KMS-11 (cell line): ENCODE measurements around the gene IFNGR2.

ENCODE experiments used
- H2AFZ ChIP-seq: fragments of 200-600 bp; sonication (generic); 2 replicates; pipeline ENCODE4 v1.6.1; 2016; ENCODE audit warnings: antibody characterized with exemption, mixed run types, low read depth
- H3K27ac ChIP-seq: fragments of 200-600 bp; sonication (generic); 2 replicates; pipeline ENCODE4 v1.6.1; 2016; ENCODE audit warnings: mild to moderate bottlenecking, mixed run types
- H3K27me3 ChIP-seq: fragments of 200-600 bp; sonication (generic); 2 replicates; pipeline ENCODE4 v1.6.1; 2017; ENCODE audit warnings: mild to moderate bottlenecking, low read depth, mixed run types, moderate library complexity; ENCODE audit not compliant: insufficient read depth
- H3K36me3 ChIP-seq: fragments of 200-600 bp; sonication (generic); 2 replicates; pipeline ENCODE4 v1.6.1; 2017; ENCODE audit warnings: mild to moderate bottlenecking, mixed run types; ENCODE audit not compliant: insufficient read depth
- H3K4me1 ChIP-seq: fragments of 200-600 bp; sonication (generic); 2 replicates; pipeline ENCODE4 v1.6.1; 2016; ENCODE audit warnings: mild to moderate bottlenecking, low read depth, mixed run types; ENCODE audit not compliant: poor library complexity, severe bottlenecking
- H3K4me2 ChIP-seq: fragments of 200-600 bp; sonication (generic); 2 replicates; pipeline ENCODE4 v1.7.0; 2016; ENCODE audit warnings: mild to moderate bottlenecking, mixed run types
- H3K4me3 ChIP-seq: fragments of 200-600 bp; sonication (generic); IDR thresholded peaks from 2 replicates; pipeline ENCODE4 v1.6.1; 2017; ENCODE audit warnings: low read depth, low read length, mixed read lengths; ENCODE audit not compliant: insufficient read depth
- H3K79me2 ChIP-seq: fragments of 200-600 bp; sonication (generic); 2 replicates; pipeline ENCODE4 v1.6.1; 2016; ENCODE audit warnings: low read depth, mixed run types; ENCODE audit not compliant: insufficient read depth
- H3K9ac ChIP-seq: fragments of 200-600 bp; sonication (generic); 2 replicates; pipeline ENCODE4 v1.6.1; 2016; ENCODE audit warnings: mild to moderate bottlenecking, mixed run types
- H4K20me1 ChIP-seq: fragments of 200-600 bp; sonication (generic); 2 replicates; pipeline ENCODE4 v1.6.1; 2016; ENCODE audit warnings: mild to moderate bottlenecking, mixed run types; ENCODE audit not compliant: insufficient read depth
- TF ChIP-seq, protein P1 (sequence below): fragments of 200-600 bp; sonication (generic); conservative IDR thresholded peaks from 2 replicates; pipeline ENCODE4 v1.6.1; 2017; ENCODE audit warnings: low read depth, mild to moderate bottlenecking, antibody characterized with exemption, low read length, moderate library complexity, mixed read lengths

Gene IFNGR2

GRCh38 chr21:33388188-33388587 lies 15.0 kb upstream of the IFNGR2 start:
- Histone ChIP-seq H4K20me1 (no peaks in the 10 kb centered on the region), H3K79me2 (no peaks in the 10 kb centered on the region), H3K27ac (no peak overlapping the region), H3K27me3 (peaks cover 2% of the 10 kb centered on the region; the same call in 1 of the 2 replicates), H3K4me2 (no peak overlapping the region), H3K4me3 (no peak overlapping the region), H3K36me3 (no peaks in the 10 kb centered on the region), H3K4me1 (peaks cover 15% of the 10 kb centered on the region), H2AFZ (no peak overlapping the region), H3K9ac (no peak overlapping the region)
- TF ChIP-seq, protein P1, sequence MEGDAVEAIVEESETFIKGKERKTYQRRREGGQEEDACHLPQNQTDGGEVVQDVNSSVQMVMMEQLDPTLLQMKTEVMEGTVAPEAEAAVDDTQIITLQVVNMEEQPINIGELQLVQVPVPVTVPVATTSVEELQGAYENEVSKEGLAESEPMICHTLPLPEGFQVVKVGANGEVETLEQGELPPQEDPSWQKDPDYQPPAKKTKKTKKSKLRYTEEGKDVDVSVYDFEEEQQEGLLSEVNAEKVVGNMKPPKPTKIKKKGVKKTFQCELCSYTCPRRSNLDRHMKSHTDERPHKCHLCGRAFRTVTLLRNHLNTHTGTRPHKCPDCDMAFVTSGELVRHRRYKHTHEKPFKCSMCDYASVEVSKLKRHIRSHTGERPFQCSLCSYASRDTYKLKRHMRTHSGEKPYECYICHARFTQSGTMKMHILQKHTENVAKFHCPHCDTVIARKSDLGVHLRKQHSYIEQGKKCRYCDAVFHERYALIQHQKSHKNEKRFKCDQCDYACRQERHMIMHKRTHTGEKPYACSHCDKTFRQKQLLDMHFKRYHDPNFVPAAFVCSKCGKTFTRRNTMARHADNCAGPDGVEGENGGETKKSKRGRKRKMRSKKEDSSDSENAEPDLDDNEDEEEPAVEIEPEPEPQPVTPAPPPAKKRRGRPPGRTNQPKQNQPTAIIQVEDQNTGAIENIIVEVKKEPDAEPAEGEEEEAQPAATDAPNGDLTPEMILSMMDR, result no peak

DNA sequence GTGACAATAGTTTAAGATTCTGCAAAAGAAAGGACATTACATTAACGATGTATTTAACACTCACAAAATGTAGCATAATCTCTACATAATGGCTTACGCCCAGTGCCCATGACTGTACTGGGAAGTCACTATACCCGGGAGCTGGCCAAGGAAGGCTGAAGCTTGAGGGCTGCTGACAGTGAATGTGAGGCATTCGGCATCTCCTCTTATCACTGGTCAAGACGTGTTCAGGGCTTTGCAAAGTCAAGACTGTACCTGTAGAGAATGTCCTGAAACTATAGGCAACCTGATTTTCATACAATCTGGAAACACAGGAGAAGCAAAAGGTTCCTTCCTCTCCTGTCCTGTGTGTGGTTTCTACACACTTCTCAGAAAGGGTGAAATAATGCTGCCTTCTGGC lies 12.7 kb upstream of the IFNGR2 start:
- Histone ChIP-seq H3K4me1 (peaks cover 21% of the 10 kb centered on the region), H3K36me3 (no peaks in the 10 kb centered on the region), H3K4me3 (no peak overlapping the region), H3K27me3 (peaks cover 6% of the 10 kb centered on the region; the same call in 1 of the 2 replicates), H3K9ac (no peak overlapping the region), H2AFZ (no peak overlapping the region), H3K27ac (no peak overlapping the region), H3K4me2 (no peak overlapping the region), H3K79me2 (no peaks in the 10 kb centered on the region), H4K20me1 (no peaks in the 10 kb centered on the region)
- TF ChIP-seq, protein P1, result no peak

- TF ChIP-seq, protein P1, result no peak
- Histone ChIP-seq H2AFZ (no peak overlapping the region), H3K4me2 (no peak overlapping the region), H3K4me3 (no peak overlapping the region), H3K4me1 (peaks cover 28% of the 10 kb centered on the region), H3K79me2 (no peaks in the 10 kb centered on the region), H3K9ac (no peak overlapping the region), H3K27me3 (peaks cover 6% of the 10 kb centered on the region; the same call in 1 of the 2 replicates), H4K20me1 (no peaks in the 10 kb centered on the region), H3K27ac (no peak overlapping the region), H3K36me3 (no peaks in the 10 kb centered on the region)
Measured at GRCh38 chr21:33391656-33392055, 11.6 kb upstream of the IFNGR2 start.

DNA sequence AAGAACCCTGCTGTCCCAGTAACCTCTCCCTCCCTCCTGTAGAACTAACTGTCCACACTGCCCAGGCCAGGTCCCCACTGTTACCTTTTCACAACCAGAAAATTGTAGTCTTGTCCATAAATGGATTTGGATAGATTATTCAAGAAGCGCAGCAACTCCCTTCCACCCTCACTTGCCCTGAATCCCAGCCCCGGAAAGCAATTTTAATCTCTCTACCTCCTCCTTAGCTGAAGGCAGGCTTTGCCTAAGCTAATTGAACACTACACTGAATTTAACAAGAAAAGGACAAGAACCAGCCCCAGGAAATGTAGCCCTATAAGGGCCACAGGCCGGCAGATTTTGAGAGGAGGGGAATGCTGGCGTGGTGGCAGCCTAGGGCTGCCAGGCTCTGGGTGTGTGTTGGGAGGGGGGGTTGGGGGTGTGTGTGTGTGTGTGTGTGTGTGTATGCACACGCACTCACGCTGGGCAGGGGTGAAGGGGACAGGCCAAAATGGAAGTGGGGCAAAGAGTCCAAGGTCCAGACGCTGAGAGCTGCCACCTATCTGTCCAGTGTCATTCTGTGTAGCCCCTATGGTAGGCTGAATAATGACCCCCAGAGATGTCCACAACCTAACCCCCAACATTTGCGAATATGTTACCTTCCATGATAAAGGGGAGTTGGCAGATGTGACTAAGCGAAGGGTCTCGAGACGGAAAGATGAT lies 10.8 kb upstream of the IFNGR2 start:
- H3K4me1 ChIP-seq, result peaks cover 28% of the 10 kb centered on the region
- H3K9ac ChIP-seq, result no peak overlapping the region
- H3K4me2 ChIP-seq, result no peak overlapping the region
- no peak overlapping the region for H2AFZ ChIP-seq
- H4K20me1 ChIP-seq, result no peaks in the 10 kb centered on the region
- H3K36me3 ChIP-seq, result no peaks in the 10 kb centered on the region
- H3K79me2 ChIP-seq, result no peaks in the 10 kb centered on the region
- H3K27ac ChIP-seq, result no peak overlapping the region
- H3K4me3 ChIP-seq, result no peak overlapping the region
- TF ChIP-seq, protein P1, result no peak
- peaks cover 6% of the 10 kb centered on the region; the same call in 1 of the 2 replicates for H3K27me3 ChIP-seq
